Measurements from ENCODE around the gene MTIF3.

MTIF3 gene

GRCh38 chr13:27450921-27451471, 632 bp upstream of the MTIF3 start:
- peak; percentile 73 for DNase-seq

- DNase-seq: no peak
Measured at GRCh38 chr13:27449081-27449603, 1.2 kb downstream of the MTIF3 start.

GRCh38 chr13:27448308-27448707, 2.1 kb downstream of the MTIF3 start:
- DNase-seq: no peak

- DNase-seq: no peak
Measured at GRCh38 chr13:27446986-27447583, 3.3 kb downstream of the MTIF3 start.

GRCh38 chr13:27442797-27443196, 7.6 kb downstream of the MTIF3 start:
- DNase-seq: no peak

GRCh38 chr13:27442071-27442647, 8.2 kb downstream of the MTIF3 start:
- no peak for DNase-seq

- DNase-seq: no peak
Measured at GRCh38 chr13:27440408-27440807, 10.0 kb downstream of the MTIF3 start.

- no peak for DNase-seq
Measured at GRCh38 chr13:27437126-27437525, 13.2 kb downstream of the MTIF3 start.

GRCh38 chr13:27432611-27433210, 17.7 kb downstream of the MTIF3 start:
- DNase-seq: no peak

- DNase-seq: no peak
Measured at GRCh38 chr13:27432180-27432579, 18.2 kb downstream of the MTIF3 start.

GRCh38 chr13:27428160-27428559, 22.2 kb downstream of the MTIF3 start:
- no peak for DNase-seq

- no peak for DNase-seq
Measured at GRCh38 chr13:27427641-27428040, 22.7 kb downstream of the MTIF3 start.

GRCh38 chr13:27425918-27426630, 24.3 kb downstream of the MTIF3 start:
- peak; percentile 81 for DNase-seq

- DNase-seq: no peak
Measured at GRCh38 chr13:27425158-27425917, 25.0 kb downstream of the MTIF3 start.

GRCh38 chr13:27424246-27425157, 25.9 kb downstream of the MTIF3 start, which contains the start of gene GTF3A:
GTF3A (plus strand) TSS chr13:27424619.
- peak; percentile 90 for DNase-seq

GRCh38 chr13:27423333-27423732, 27.0 kb downstream of the MTIF3 start:
- peak; percentile 33 for DNase-seq

GRCh38 chr13:27421101-27421871, 29.1 kb downstream of the MTIF3 start:
- no peak for DNase-seq

GRCh38 chr13:27419328-27419727, 31.0 kb downstream of the MTIF3 start:
- no peak for DNase-seq

GRCh38 chr13:27415116-27415515, 35.2 kb downstream of the MTIF3 start:
- no peak for DNase-seq

GRCh38 chr13:27411341-27411740, 39.0 kb downstream of the MTIF3 start:
- DNase-seq: no peak

GRCh38 chr13:27409013-27409412, 41.4 kb downstream of the MTIF3 start:
- no peak for DNase-seq

All from NCI-H69 (cell line).